Body of pancreas (tissue), 4 donors: ENCODE results near the gene BCAR1.

Experiments used
- POLR2A ChIP-seq, 3 donors: fragments of 450-650 bp; IDR thresholded peaks; one replicate each; pipeline ENCODE4 v1.6.1; 2016; ENCODE audit warnings: antibody characterized with exemption in 3 of 3, mild to moderate bottlenecking in 2 of 3
- TF ChIP-seq, protein P1 (sequence below), 7 experiments: fragments of 450-650 bp in 4 of 7; fragments of 200-600 bp in 3 of 7; sonication (generic) in 3 of 7; IDR thresholded peaks; one replicate each; pipeline ENCODE4 v1.5.1; 2016 to 2019; ENCODE audit warnings: antibody characterized with exemption in 7 of 7

GRCh38 chr16:75256696-75257343, 5.4 kb upstream of the BCAR1 start:
- no peak for TF ChIP-seq POLR2A (IDR thresholded peaks at IDR 0.05)
- TF ChIP-seq, protein P1, sequence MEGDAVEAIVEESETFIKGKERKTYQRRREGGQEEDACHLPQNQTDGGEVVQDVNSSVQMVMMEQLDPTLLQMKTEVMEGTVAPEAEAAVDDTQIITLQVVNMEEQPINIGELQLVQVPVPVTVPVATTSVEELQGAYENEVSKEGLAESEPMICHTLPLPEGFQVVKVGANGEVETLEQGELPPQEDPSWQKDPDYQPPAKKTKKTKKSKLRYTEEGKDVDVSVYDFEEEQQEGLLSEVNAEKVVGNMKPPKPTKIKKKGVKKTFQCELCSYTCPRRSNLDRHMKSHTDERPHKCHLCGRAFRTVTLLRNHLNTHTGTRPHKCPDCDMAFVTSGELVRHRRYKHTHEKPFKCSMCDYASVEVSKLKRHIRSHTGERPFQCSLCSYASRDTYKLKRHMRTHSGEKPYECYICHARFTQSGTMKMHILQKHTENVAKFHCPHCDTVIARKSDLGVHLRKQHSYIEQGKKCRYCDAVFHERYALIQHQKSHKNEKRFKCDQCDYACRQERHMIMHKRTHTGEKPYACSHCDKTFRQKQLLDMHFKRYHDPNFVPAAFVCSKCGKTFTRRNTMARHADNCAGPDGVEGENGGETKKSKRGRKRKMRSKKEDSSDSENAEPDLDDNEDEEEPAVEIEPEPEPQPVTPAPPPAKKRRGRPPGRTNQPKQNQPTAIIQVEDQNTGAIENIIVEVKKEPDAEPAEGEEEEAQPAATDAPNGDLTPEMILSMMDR (IDR thresholded peaks at IDR 0.05) = no peak
